ENCODE results near the gene PLK1.

Gene PLK1

GRCh38 chr16:23724096-23724784 lies 45.6 kb downstream of the PLK1 start:
- Histone ChIP-seq H4K20me1 (ENCODE audit: insufficient read depth, low read length, poor library complexity, severe bottlenecking) (no peaks in the 10 kb centered on the region), H3K4me3 (ENCODE audit: low read length, poor library complexity, severe bottlenecking) (no peak overlapping the region), H3K9me2 (replicated peaks; ENCODE audit: low read depth, low read length) (no peaks in the 10 kb centered on the region), H3K36me3 (ENCODE audit: insufficient read depth, low read length) (no peaks in the 10 kb centered on the region), H2AFZ (ENCODE audit: low read length) (no peak overlapping the region), H3K4me2 (ENCODE audit: low read depth, low read length, poor library complexity, severe bottlenecking) (no peak overlapping the region), H3K4me1 (ENCODE audit: insufficient read depth, low read length, poor library complexity, severe bottlenecking) (no peaks in the 10 kb centered on the region), H3K79me2 (ENCODE audit: insufficient read depth, low read length) (no peaks in the 10 kb centered on the region), H3K9me3 (ENCODE audit: insufficient read depth, low read depth, low read length) (no peaks in the 10 kb centered on the region; the same call in 1 of the 2 replicates), H3K27me3 (ENCODE audit: insufficient read depth, low read length, poor library complexity, severe bottlenecking) (peaks cover 3% of the 10 kb centered on the region), H3F3A (ENCODE audit: low read depth) (no peaks in the 10 kb centered on the region), H3K9ac (ENCODE audit: low read depth, low read length, poor library complexity, severe bottlenecking) (no peak overlapping the region)
- TF ChIP-seq EZH2phosphoT487 (IDR thresholded peaks at IDR 0.05; ENCODE audit: borderline replicate concordance): no peak
- TF ChIP-seq CTCF (conservative IDR thresholded peaks at IDR 0.05; ENCODE audit: low read length): no peak

GRCh38 chr16:23724785-23725131 lies 46.1 kb downstream of the PLK1 start:
- Histone ChIP-seq H3K4me2 (ENCODE audit: low read depth, low read length, poor library complexity, severe bottlenecking) (no peak overlapping the region), H3K4me1 (ENCODE audit: insufficient read depth, low read length, poor library complexity, severe bottlenecking) (no peaks in the 10 kb centered on the region), H3K79me2 (ENCODE audit: insufficient read depth, low read length) (no peaks in the 10 kb centered on the region), H3K36me3 (ENCODE audit: insufficient read depth, low read length) (no peaks in the 10 kb centered on the region), H3K9ac (ENCODE audit: low read depth, low read length, poor library complexity, severe bottlenecking) (no peak overlapping the region), H3K4me3 (ENCODE audit: low read length, poor library complexity, severe bottlenecking) (no peak overlapping the region), H3F3A (ENCODE audit: low read depth) (no peaks in the 10 kb centered on the region), H4K20me1 (ENCODE audit: insufficient read depth, low read length, poor library complexity, severe bottlenecking) (no peaks in the 10 kb centered on the region), H3K27me3 (ENCODE audit: insufficient read depth, low read length, poor library complexity, severe bottlenecking) (peaks cover 3% of the 10 kb centered on the region), H2AFZ (ENCODE audit: low read length) (no peak overlapping the region), H3K9me3 (ENCODE audit: insufficient read depth, low read depth, low read length) (no peaks in the 10 kb centered on the region; the same call in 1 of the 2 replicates), H3K9me2 (replicated peaks; ENCODE audit: low read depth, low read length) (no peaks in the 10 kb centered on the region)
- no peak for TF ChIP-seq CTCF (conservative IDR thresholded peaks at IDR 0.05; ENCODE audit: low read length)
- no peak for TF ChIP-seq EZH2phosphoT487 (IDR thresholded peaks at IDR 0.05; ENCODE audit: borderline replicate concordance)

- no peak overlapping the region for H3K9ac ChIP-seq (ENCODE audit: low read depth, low read length, poor library complexity, severe bottlenecking)
- H3K4me3 ChIP-seq (ENCODE audit: low read length, poor library complexity, severe bottlenecking): no peak overlapping the region
- H3F3A ChIP-seq (ENCODE audit: low read depth): no peaks in the 10 kb centered on the region
- no peak for TF ChIP-seq CTCF (conservative IDR thresholded peaks at IDR 0.05; ENCODE audit: low read length)
- no peak for TF ChIP-seq EZH2phosphoT487 (IDR thresholded peaks at IDR 0.05; ENCODE audit: borderline replicate concordance)
- H2AFZ ChIP-seq (ENCODE audit: low read length): no peak overlapping the region
- no peaks in the 10 kb centered on the region; the same call in 1 of the 2 replicates for H3K9me3 ChIP-seq (ENCODE audit: insufficient read depth, low read depth, low read length)
- H3K9me2 ChIP-seq (replicated peaks; ENCODE audit: low read depth, low read length): no peaks in the 10 kb centered on the region
- no peaks in the 10 kb centered on the region for H3K4me1 ChIP-seq (ENCODE audit: insufficient read depth, low read length, poor library complexity, severe bottlenecking)
- peaks cover 2% of the 10 kb centered on the region for H3K27me3 ChIP-seq (ENCODE audit: insufficient read depth, low read length, poor library complexity, severe bottlenecking)
- no peaks in the 10 kb centered on the region for H3K79me2 ChIP-seq (ENCODE audit: insufficient read depth, low read length)
- no peaks in the 10 kb centered on the region for H3K36me3 ChIP-seq (ENCODE audit: insufficient read depth, low read length)
- H3K4me2 ChIP-seq (ENCODE audit: low read depth, low read length, poor library complexity, severe bottlenecking): no peak overlapping the region
- no peaks in the 10 kb centered on the region for H4K20me1 ChIP-seq (ENCODE audit: insufficient read depth, low read length, poor library complexity, severe bottlenecking)
These were observed 48.0 kb downstream of the PLK1 start for GRCh38 chr16:23726710-23727109.
